HCT116 (cell line): ENCODE data around the gene ID1. TPM values are rescaled to one million over a fixed set of nuclear protein-coding genes. Genes with fewer than 3 reads are reported as not detected.
A peak's percentile ranks its signal among the peaks of the same experiment; 100 is the strongest.

Experiments used
- ATAC-seq: fragments of 200-7000 bp; cut with Tn5 transposase; 2 replicates; pipeline ENCODE4 v1.9.1; 2020; ENCODE audit warnings: mild to moderate bottlenecking, moderate library complexity
- BruUV-seq: library from RNA; stranded (reverse); fragments of 400-500 nt; replicated peaks from 2 replicates; lab custom pipeline; 2021; lab: Mats Ljungman, UMichigan
- CTCF ChIA-PET: fragments of 300-600 bp; sonication (Branson Sonifier 250); formaldehyde crosslinking; loops from one replicate; lab custom pipeline; 2021; ENCODE audit warnings: antibody characterized with exemption; lab: Charles Lee
- POLR2A ChIA-PET: fragments of 300-600, 350-600 bp; sonication (Branson Sonifier 250); formaldehyde crosslinking; loops from one replicate; lab custom pipeline; 2021; ENCODE audit warnings: antibody characterized with exemption; lab: Charles Lee
- RAD21 ChIA-PET, 2 experiments: fragments of 300-600 bp; sonication (Branson Sonifier 250); formaldehyde crosslinking; loops; one replicate each; lab custom pipeline; 2023; ENCODE audit warnings: low total read pairs in 2 of 2; ENCODE audit not compliant: uncharacterized antibody in 2 of 2, unreplicated experiment in 2 of 2, low non-redundant PET in 1 of 2; lab: Charles Lee
- DNase-seq: peaks from one replicate; pipeline ENCODE4 v3.0.0-alpha.2; 2010; ENCODE audit warnings: low read depth, low spot score
- H2AFZ ChIP-seq: fragments of 200-600 bp; shearing (Covaris generic), sonication (generic); 2 replicates; pipeline ENCODE4 v1.6.1; 2017; ENCODE audit warnings: low read depth, mixed run types, mixed read lengths, antibody characterized with exemption, low read length; ENCODE audit not compliant: poor library complexity, severe bottlenecking
- H3K27ac ChIP-seq: 2 replicates; pipeline ENCODE4 v1.5.1; 2012; ENCODE audit warnings: low read depth, low read length
- H3K27me3 ChIP-seq: fragments of 200-600 bp; sonication (generic); 2 replicates; pipeline ENCODE4 v1.6.1; 2016; ENCODE audit warnings: mixed run types, low read length, mixed read lengths; ENCODE audit not compliant: insufficient read depth
- H3K36me3 ChIP-seq, 2 experiments: fragments of 200-500 bp in 1 of 2; fragments of 200-600 bp in 1 of 2; sonication (Bioruptor generic) in 1 of 2; sonication (generic) in 1 of 2; 2 replicates each; pipeline versions ENCODE4 v1.5.1 to v1.6.1; 2014 to 2016; ENCODE audit warnings: low read length in 2 of 2, inconsistent platforms in 1 of 2, mixed read lengths in 1 of 2, mixed run types in 1 of 2; ENCODE audit not compliant: insufficient read depth in 2 of 2, control insufficient read depth in 1 of 2
- H3K4me1 ChIP-seq, 2 experiments: fragments of 200-600 bp in 1 of 2; sonication (generic) in 1 of 2; 2 replicates each; pipeline versions ENCODE4 v1.5.1 to v1.6.1; 2012 to 2017; ENCODE audit warnings: low read length in 2 of 2, inconsistent platforms in 1 of 2, mild to moderate bottlenecking in 1 of 2, mixed read lengths in 1 of 2, mixed run types in 1 of 2, moderate library complexity in 1 of 2; ENCODE audit not compliant: insufficient read depth in 2 of 2, control insufficient read depth in 1 of 2
- H3K4me2 ChIP-seq: fragments of 200-600 bp; sonication (generic); 2 replicates; pipeline ENCODE4 v1.6.1; 2017; ENCODE audit warnings: mixed run types, low read length, mixed read lengths
- H3K4me3 ChIP-seq, 2 experiments: fragments of 200-600 bp in 1 of 2; sonication (generic) in 1 of 2; replicated peaks in 1 of 2; 2 replicates each; pipeline ENCODE4 v1.5.1; 2011 to 2016; ENCODE audit warnings: low read length in 2 of 2, control low read depth in 1 of 2, low read depth in 1 of 2, mild to moderate bottlenecking in 1 of 2, mixed read lengths in 1 of 2, mixed run types in 1 of 2
- H3K79me2 ChIP-seq: fragments of 200-600 bp; sonication (generic); 2 replicates; pipeline ENCODE4 v1.6.1; 2017; ENCODE audit warnings: mild to moderate bottlenecking, mixed run types, low read length, moderate library complexity, mixed read lengths; ENCODE audit not compliant: insufficient read depth
- H3K9ac ChIP-seq: fragments of 200-600 bp; sonication (generic); 2 replicates; pipeline ENCODE4 v1.6.1; 2016; ENCODE audit warnings: low read length, mixed read lengths
- H3K9me2 ChIP-seq: fragments of 200-600 bp; sonication (generic), shearing (Covaris generic); 2 replicates; pipeline ENCODE4 v1.6.1; 2017; ENCODE audit warnings: mixed run types, mild to moderate bottlenecking, moderate library complexity; ENCODE audit not compliant: insufficient read depth
- H3K9me3 ChIP-seq, 2 experiments: fragments of 200-500 bp in 1 of 2; fragments of 200-600 bp in 1 of 2; sonication (Bioruptor generic) in 1 of 2; sonication (generic) in 1 of 2; 2 replicates each; pipeline ENCODE4 v1.6.1; 2014 to 2017; ENCODE audit warnings: low read length in 2 of 2, mixed read lengths in 2 of 2, inconsistent platforms in 1 of 2, low read depth in 1 of 2, mild to moderate bottlenecking in 1 of 2, mixed run types in 1 of 2, moderate library complexity in 1 of 2; ENCODE audit not compliant: control insufficient read depth in 1 of 2, insufficient read depth in 1 of 2
- H4K20me1 ChIP-seq: fragments of 200-600 bp; sonication (generic), shearing (Covaris generic); 2 replicates; pipeline ENCODE4 v1.6.1; 2017; ENCODE audit warnings: mixed run types, mild to moderate bottlenecking, moderate library complexity; ENCODE audit not compliant: insufficient read depth
- CTCF ChIP-seq, 3 experiments: fragments of 200-600 bp in 1 of 3; sonication (generic) in 1 of 3; IDR thresholded peaks in 2 of 3; conservative IDR thresholded peaks in 1 of 3; 2 replicates each; pipeline ENCODE4 v1.5.1; 2012 to 2017; ENCODE audit warnings: low read depth in 2 of 3, low read length in 2 of 3, antibody characterized with exemption in 1 of 3, borderline replicate concordance in 1 of 3, control low read depth in 1 of 3, mild to moderate bottlenecking in 1 of 3, mixed read lengths in 1 of 3, mixed run types in 1 of 3, moderate library complexity in 1 of 3; ENCODE audit not compliant: insufficient read depth in 1 of 3
- ZBTB33 ChIP-seq: IDR thresholded peaks from 2 replicates; pipeline ENCODE4 v1.6.1; 2011; ENCODE audit warnings: mild to moderate bottlenecking, low read length, moderate library complexity; ENCODE audit not compliant: insufficient replicate concordance; ENCODE audit errors: extremely low read depth
- intact Hi-C: fragments of 100-400 bp; cut with micrococcal nuclease; formaldehyde crosslinking; loops from 2 replicates; pipeline ENCODE4 v1.10.0; 2022
- total RNA-seq: library from RNA; stranded (reverse); gene quantifications from one replicate; pipeline ENCODE4 v1.2.1, GENCODE V29; 2021; ENCODE audit not compliant: unreplicated experiment

ID1 gene
- total RNA-seq, 1 experiment from 2014 or later, result 811 TPM

- H3K4me1 ChIP-seq, result peaks cover 52 to 54% of the 10 kb centered on the region in 2 experiments
- CTCF ChIA-PET, result interaction anchor here (0.7 to 1.4 kb wide), 3 partner anchors 19 to 25 kb away, joined by 3 read pairs; no protein-coding TSS in a partner anchor
- H3K9ac ChIP-seq, result peak overlapping the region; percentile 59
- peak overlapping the region; percentile 71 for H3K4me2 ChIP-seq
- no peaks in the 10 kb centered on the region for H3K9me3 ChIP-seq
- RAD21 ChIA-PET, result no interaction called here
- TF ChIP-seq CTCF (IDR thresholded peaks at IDR 0.05 in 2 of 3, conservative IDR thresholded peaks at IDR 0.05 in 1 of 3; ENCODE audit: borderline replicate concordance in 1 of 3, insufficient read depth in 1 of 3, low read depth in 2 of 3, low read length in 2 of 3) (no peak), ZBTB33 (no peak)
- peak overlapping the region; percentile 5 to 46; a peak in 2 of 4 replicates for H3K4me3 ChIP-seq
- BruUV-seq, result no TSS peak
- intact Hi-C loops, result no loop called here
- H3K36me3 ChIP-seq, result no peaks in the 10 kb centered on the region
- no peak for DNase-seq
- ATAC-seq, result peak; percentile 60
- peak overlapping the region; percentile 42; the same call in 1 of the 2 replicates for H3K27ac ChIP-seq
- H4K20me1 ChIP-seq, result no peaks in the 10 kb centered on the region
- POLR2A ChIA-PET, result interaction anchor here (0.7 to 2.6 kb wide), 10 partner anchors 9 to 151 kb away, joined by 3 to 14 read pairs (median 6); partner anchors contain the start of gene ID1
- H3K9me2 ChIP-seq, result no peaks in the 10 kb centered on the region
- H2AFZ ChIP-seq, result peak overlapping the region; percentile 7
- no peaks in the 10 kb centered on the region for H3K79me2 ChIP-seq
- no peaks in the 10 kb centered on the region for H3K27me3 ChIP-seq
Observed at GRCh38 chr20:31587545-31588389, 17.3 kb upstream of the ID1 start.
